ENCODE measurements around the gene IQSEC3.
A peak's percentile ranks its signal among the peaks of the same experiment; 100 is the strongest.
"Not testable (repeated sequence)": the region's sequence is repeated elsewhere in the genome, so short reads cannot be mapped to it uniquely, and the experiment has no call there.

Gene IQSEC3

GRCh38 chr12:184811-185575, 118.4 kb downstream of the IQSEC3 start:
- DNase-seq, result no peak

- DNase-seq, result no peak
Measured at GRCh38 chr12:185576-185955, 119.0 kb downstream of the IQSEC3 start.

- DNase-seq, result no peak
Measured at GRCh38 chr12:186006-186625, 119.5 kb downstream of the IQSEC3 start.

- not testable (repeated sequence) for DNase-seq
Measured at GRCh38 chr12:187986-188909, 121.7 kb downstream of the IQSEC3 start.

GRCh38 chr12:188910-189621, 122.5 kb downstream of the IQSEC3 start:
- DNase-seq, result peak; percentile 22 to 29

GRCh38 chr12:189622-189962, 123.0 kb downstream of the IQSEC3 start:
- DNase-seq, result no peak

- DNase-seq, result no peak
Measured at GRCh38 chr12:190881-191280, 124.3 kb downstream of the IQSEC3 start.

- no peak for DNase-seq
Measured at GRCh38 chr12:191541-191940, 125.0 kb downstream of the IQSEC3 start.

- DNase-seq, result no peak
Measured at GRCh38 chr12:193261-193660, 126.7 kb downstream of the IQSEC3 start.

GRCh38 chr12:194276-194675, 127.7 kb downstream of the IQSEC3 start:
- DNase-seq, result no peak

- no peak for DNase-seq
Measured at GRCh38 chr12:195156-195555, 128.6 kb downstream of the IQSEC3 start.

- DNase-seq, result no peak
Measured at GRCh38 chr12:195951-196350, 129.4 kb downstream of the IQSEC3 start.

GRCh38 chr12:196436-196835, 129.9 kb downstream of the IQSEC3 start:
- DNase-seq, result no peak

GRCh38 chr12:197347-197746, 130.8 kb downstream of the IQSEC3 start:
- no peak for DNase-seq

- no peak for DNase-seq
Measured at GRCh38 chr12:197911-198695, 131.5 kb downstream of the IQSEC3 start.

GRCh38 chr12:198705-199104, 132.1 kb downstream of the IQSEC3 start:
- DNase-seq, result no peak

GRCh38 chr12:201361-201760, 134.8 kb downstream of the IQSEC3 start:
- DNase-seq, result no peak

- no peak for DNase-seq
Measured at GRCh38 chr12:202081-202731, 135.6 kb downstream of the IQSEC3 start.

GRCh38 chr12:203074-203461, 136.5 kb downstream of the IQSEC3 start:
- DNase-seq, result no peak

- DNase-seq, result no peak
Measured at GRCh38 chr12:203462-204260, 137.1 kb downstream of the IQSEC3 start.

- no peak for DNase-seq
Measured at GRCh38 chr12:204261-204678, 137.7 kb downstream of the IQSEC3 start.

Data from Kasumi-1 (cell line).